K562 (cell line): ENCODE measurements around the gene PYCR2. TPM values are rescaled to one million over a fixed set of nuclear protein-coding genes. Genes with fewer than 3 reads are reported as not detected.

Experiments used
- DDX20 ChIP-seq: fragments of 450-650 bp; IDR thresholded peaks from 2 replicates; pipeline ENCODE4 v1.6.1; 2016; ENCODE audit warnings: missing genetic modification characterization, low read depth, mild to moderate bottlenecking, missing compliant biosample characterization, moderate library complexity
- FOXJ3 ChIP-seq: sonication (generic); formaldehyde crosslinking; IDR thresholded peaks from 2 replicates; pipeline ENCODE4 v1.4.0; 2020; ENCODE audit warnings: mild to moderate bottlenecking, missing genetic modification reagents
- GABPB2 ChIP-seq: fragments of 250-450 bp; sonication (Bioruptor Pico); conservative IDR thresholded peaks from 2 replicates; pipeline ENCODE4 v1.5.1; 2021; ENCODE audit warnings: mild to moderate bottlenecking
- HDAC3 ChIP-seq: fragments of 450-650 bp; IDR thresholded peaks from 2 replicates; pipeline ENCODE4 v1.6.1; 2018; ENCODE audit warnings: borderline replicate concordance, mild to moderate bottlenecking, moderate library complexity; ENCODE audit not compliant: partially characterized antibody
- HDGF ChIP-seq: fragments of 450-650 bp; IDR thresholded peaks from 2 replicates; pipeline ENCODE4 v1.6.1; 2016
- HMG20B ChIP-seq: fragments of 250-450 bp; sonication (Bioruptor Pico); IDR thresholded peaks from 2 replicates; pipeline ENCODE4 v1.5.0; 2021; ENCODE audit warnings: mild to moderate bottlenecking
- KLF13 ChIP-seq: fragments of 450-650 bp; IDR thresholded peaks from 2 replicates; pipeline ENCODE4 v1.6.1; 2016; ENCODE audit warnings: missing genetic modification characterization, low read depth, mild to moderate bottlenecking, missing compliant biosample characterization, moderate library complexity, borderline replicate concordance
- MEIS2 ChIP-seq: fragments of 450-650 bp; IDR thresholded peaks from 2 replicates; pipeline ENCODE4 v1.6.1; 2014; ENCODE audit warnings: mild to moderate bottlenecking; ENCODE audit not compliant: partially characterized antibody
- MTA2 ChIP-seq: fragments of 450-650 bp; IDR thresholded peaks from 2 replicates; pipeline ENCODE4 v1.6.1; 2016; ENCODE audit warnings: low read depth
- PHB2 ChIP-seq: fragments of 450-650 bp; IDR thresholded peaks from 2 replicates; pipeline ENCODE4 v1.6.1; 2017; ENCODE audit warnings: low read depth
- POLR3A ChIP-seq: IDR thresholded peaks from 2 replicates; pipeline ENCODE4 v1.6.1; 2011; ENCODE audit warnings: borderline replicate concordance, mild to moderate bottlenecking, moderate library complexity; ENCODE audit not compliant: insufficient read length, insufficient read depth; ENCODE audit errors: extremely low read depth
- PTBP1 ChIP-seq: fragments of 200-400 bp; formaldehyde crosslinking; IDR thresholded peaks from 2 replicates; pipeline ENCODE4 v1.6.1; 2017; ENCODE audit warnings: low read depth, low read length
- SAP30 ChIP-seq: fragments of 200-600 bp; sonication (generic); IDR thresholded peaks from 2 replicates; pipeline ENCODE4 v1.6.1; 2012; ENCODE audit warnings: borderline replicate concordance, low read depth, mild to moderate bottlenecking, moderate library complexity, low read length, control low read depth, inconsistent platforms; ENCODE audit not compliant: insufficient read depth, poor library complexity, severe bottlenecking
- ZNF143 ChIP-seq: sonication (generic); formaldehyde crosslinking; IDR thresholded peaks from 2 replicates; pipeline ENCODE4 v1.9.0; 2022; ENCODE audit warnings: mild to moderate bottlenecking, missing genetic modification reagents
- ZNF407 ChIP-seq: fragments of 450-650 bp; IDR thresholded peaks from 2 replicates; pipeline ENCODE4 v1.6.1; 2016; ENCODE audit warnings: low read depth
- ZNF639 ChIP-seq, 2 experiments: fragments of 200-800 bp in 1 of 2; sonication (Bioruptor generic) in 1 of 2; sonication (generic) in 1 of 2; formaldehyde crosslinking in 1 of 2; IDR thresholded peaks in 1 of 2; conservative IDR thresholded peaks in 1 of 2; 2 replicates each; pipeline versions ENCODE4 v1.5.0 to v1.6.1; 2016 to 2020; ENCODE audit warnings: missing compliant biosample characterization in 1 of 2, missing genetic modification characterization in 1 of 2, missing genetic modification reagents in 1 of 2
- ZZZ3 ChIP-seq: fragments of 450-650 bp; IDR thresholded peaks from 2 replicates; pipeline ENCODE4 v1.6.1; 2016; ENCODE audit warnings: antibody characterized with exemption, mild to moderate bottlenecking, moderate library complexity
- polyA plus RNA-seq, 8 experiments: library from polyadenylated mRNA; depleted of rRNA in 4 of 8; stranded (reverse) in 5 of 8; unstranded in 3 of 8; fragments of >200 nt; fragmentation: Nextera tagmentation in 2 of 8; fragmentation: Illumina TruSeq in 1 of 8; extraction: Ambion mirVana in 2 of 8; extraction: Trizol in 1 of 8; gene quantifications; 2 replicates each; pipeline versions ENCODE4 v1.2.1 to v1.2.3, GENCODE V29; 2011 to 2014; ENCODE audit warnings: inconsistent platforms in 1 of 8, missing spikeins in 1 of 8
- total RNA-seq, 7 experiments: library from RNA; depleted of rRNA in 6 of 7; stranded (reverse); fragments of >200 nt in 6 of 7; fragmentation: Illumina TruSeq in 2 of 7; extraction: Trizol in 2 of 7; gene quantifications; 2 replicates each; pipeline versions ENCODE4 v1.2.1 to v1.2.3, GENCODE V29; 2011 to 2021; ENCODE audit warnings: low replicate concordance in 1 of 7

The PYCR2 gene
- total and polyA plus RNA-seq, 9 of the 15 experiments (the other 6 are each of a cell fraction or from before 2014, with no cell fraction given): 5.5 to 219 (median 127) TPM

GRCh38 chr1:225881959-225882693, 41.9 kb downstream of the PYCR2 start, which contains the start of gene TMEM63A (continued):
- TF ChIP-seq ZNF143 (CRISPR knock-in tag) (peak; percentile 51; the same call in 1 of the 2 replicates), PHB2 (no peak), FOXJ3 (no peak), DDX20 (tag) (no peak), ZNF639 (CRISPR knock-in tag; conservative IDR thresholded peaks at IDR 0.05 in 1 of 2, IDR thresholded peaks at IDR 0.05 in 1 of 2) (no peak), HMG20B (CRISPR knock-in tag) (no peak), KLF13 (no peak), ZNF407 (no peak), HDAC3 (no peak), MEIS2 (peak; percentile 91), ZZZ3 (no peak), HDGF (no peak; the same call in 1 of the 2 replicates), POLR3A (no peak), SAP30 (no peak), MTA2 (no peak), GABPB2 (no peak), PTBP1 (0 out of 2 replicates have a peak, but pooled peaks have one; percentile 21)
